Retinal pigment epithelial cell (primary cell): ENCODE measurements around the gene MAD2L2.

Source experiments
- DNase-seq: peaks from one replicate; pipeline ENCODE4 v3.0.0-alpha.2; 2010; ENCODE audit warnings: low read depth
- H3K4me3 ChIP-seq: 2 replicates; pipeline ENCODE4 v1.5.1; 2011; ENCODE audit warnings: mild to moderate bottlenecking, low read length, control low read depth, moderate library complexity
- CTCF ChIP-seq: conservative IDR thresholded peaks from 2 replicates; pipeline ENCODE4 v1.5.1; 2011; ENCODE audit warnings: low read depth, low read length, control low read depth, inconsistent platforms

MAD2L2 gene

GRCh38 chr1:11725616-11726015 is 44.7 kb upstream of the MAD2L2 start:
- TF ChIP-seq CTCF = no peak
- DNase-seq = no peak
- H3K4me3 ChIP-seq = no peak overlapping the region

GRCh38 chr1:11722538-11722937 is 41.6 kb upstream of the MAD2L2 start:
- DNase-seq = no peak
- no peak overlapping the region for H3K4me3 ChIP-seq
- TF ChIP-seq CTCF = no peak

GRCh38 chr1:11721311-11721710 is 40.4 kb upstream of the MAD2L2 start:
- no peak for TF ChIP-seq CTCF
- no peak for DNase-seq

GRCh38 chr1:11720525-11720924 is 39.6 kb upstream of the MAD2L2 start:
- TF ChIP-seq CTCF = no peak
- no peak overlapping the region for H3K4me3 ChIP-seq
- DNase-seq = no peak

More at GRCh38 chr1:11721311-11721710, 40.4 kb upstream of the MAD2L2 start:
- no peak overlapping the region for H3K4me3 ChIP-seq

- DNase-seq = no peak
- H3K4me3 ChIP-seq = no peak overlapping the region
Observed at GRCh38 chr1:11720033-11720376, 39.1 kb upstream of the MAD2L2 start.

GRCh38 chr1:11719313-11720032 is 38.5 kb upstream of the MAD2L2 start:
- peak overlapping the region; percentile 12 for H3K4me3 ChIP-seq
- TF ChIP-seq CTCF = peak; percentile 97

More at GRCh38 chr1:11720033-11720376, 39.1 kb upstream of the MAD2L2 start:
- TF ChIP-seq CTCF = no peak

GRCh38 chr1:11714831-11715575 is 34.1 kb upstream of the MAD2L2 start:
- no peak for TF ChIP-seq CTCF
- no peak for DNase-seq
- no peak overlapping the region for H3K4me3 ChIP-seq

More at GRCh38 chr1:11719313-11720032, 38.5 kb upstream of the MAD2L2 start:
- no peak for DNase-seq
